PC-9 (cell line): ENCODE data around the gene PBX3.

Experiments
- EZH2 ChIP-seq: fragments of 200-600 bp; sonication (generic); IDR thresholded peaks from 2 replicates; pipeline ENCODE4 v1.8.0; 2017; ENCODE audit warnings: antibody characterized with exemption, low read depth
- TF ChIP-seq, protein P1 (sequence below): fragments of 200-600 bp; sonication (generic); conservative IDR thresholded peaks from 2 replicates; pipeline ENCODE4 v1.6.1; 2017; ENCODE audit warnings: mixed run types, antibody characterized with exemption, mild to moderate bottlenecking, moderate library complexity

DNA sequence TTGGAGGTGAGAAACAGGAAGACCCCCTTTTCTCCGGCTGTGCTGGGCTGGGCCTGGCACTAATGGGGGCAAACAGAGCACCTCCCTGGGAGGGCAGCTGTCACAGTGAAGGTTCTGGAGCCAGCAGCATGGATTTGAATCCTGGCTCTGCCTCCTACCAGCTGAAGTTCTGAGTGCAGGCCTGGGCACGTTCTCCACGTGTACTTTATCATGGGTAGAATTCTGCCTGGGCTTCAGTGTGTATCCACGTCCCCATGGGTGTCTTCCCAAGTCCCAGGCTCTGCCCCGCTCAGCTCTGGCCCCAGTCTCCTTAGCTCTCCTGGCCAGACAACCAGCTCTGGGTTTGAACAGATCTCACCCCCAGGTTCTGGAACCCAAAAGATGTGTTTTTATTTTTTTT lies 223.2 kb downstream of the PBX3 start:
- TF ChIP-seq, protein P1, sequence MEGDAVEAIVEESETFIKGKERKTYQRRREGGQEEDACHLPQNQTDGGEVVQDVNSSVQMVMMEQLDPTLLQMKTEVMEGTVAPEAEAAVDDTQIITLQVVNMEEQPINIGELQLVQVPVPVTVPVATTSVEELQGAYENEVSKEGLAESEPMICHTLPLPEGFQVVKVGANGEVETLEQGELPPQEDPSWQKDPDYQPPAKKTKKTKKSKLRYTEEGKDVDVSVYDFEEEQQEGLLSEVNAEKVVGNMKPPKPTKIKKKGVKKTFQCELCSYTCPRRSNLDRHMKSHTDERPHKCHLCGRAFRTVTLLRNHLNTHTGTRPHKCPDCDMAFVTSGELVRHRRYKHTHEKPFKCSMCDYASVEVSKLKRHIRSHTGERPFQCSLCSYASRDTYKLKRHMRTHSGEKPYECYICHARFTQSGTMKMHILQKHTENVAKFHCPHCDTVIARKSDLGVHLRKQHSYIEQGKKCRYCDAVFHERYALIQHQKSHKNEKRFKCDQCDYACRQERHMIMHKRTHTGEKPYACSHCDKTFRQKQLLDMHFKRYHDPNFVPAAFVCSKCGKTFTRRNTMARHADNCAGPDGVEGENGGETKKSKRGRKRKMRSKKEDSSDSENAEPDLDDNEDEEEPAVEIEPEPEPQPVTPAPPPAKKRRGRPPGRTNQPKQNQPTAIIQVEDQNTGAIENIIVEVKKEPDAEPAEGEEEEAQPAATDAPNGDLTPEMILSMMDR: no peak
- TF ChIP-seq EZH2: no peak
